GM19468 (cell line): ENCODE measurements around the gene RNF224.

Experiments
- ATAC-seq: cut with Tn5 transposase; IDR thresholded peaks from one replicate; pipeline ENCODE4 v1.9.1; 2021; ENCODE audit warnings: mild to moderate bottlenecking, moderate library complexity, moderate number of reproducible peaks; ENCODE audit not compliant: unreplicated experiment; ENCODE audit errors: extremely low read depth

The RNF224 gene

GRCh38 chr9:137225699-137226331, 1.5 kb upstream of the RNF224 start:
- no peak for ATAC-seq

- no peak for ATAC-seq
Measured at GRCh38 chr9:137226338-137227053, 806 bp upstream of the RNF224 start.

DNA sequence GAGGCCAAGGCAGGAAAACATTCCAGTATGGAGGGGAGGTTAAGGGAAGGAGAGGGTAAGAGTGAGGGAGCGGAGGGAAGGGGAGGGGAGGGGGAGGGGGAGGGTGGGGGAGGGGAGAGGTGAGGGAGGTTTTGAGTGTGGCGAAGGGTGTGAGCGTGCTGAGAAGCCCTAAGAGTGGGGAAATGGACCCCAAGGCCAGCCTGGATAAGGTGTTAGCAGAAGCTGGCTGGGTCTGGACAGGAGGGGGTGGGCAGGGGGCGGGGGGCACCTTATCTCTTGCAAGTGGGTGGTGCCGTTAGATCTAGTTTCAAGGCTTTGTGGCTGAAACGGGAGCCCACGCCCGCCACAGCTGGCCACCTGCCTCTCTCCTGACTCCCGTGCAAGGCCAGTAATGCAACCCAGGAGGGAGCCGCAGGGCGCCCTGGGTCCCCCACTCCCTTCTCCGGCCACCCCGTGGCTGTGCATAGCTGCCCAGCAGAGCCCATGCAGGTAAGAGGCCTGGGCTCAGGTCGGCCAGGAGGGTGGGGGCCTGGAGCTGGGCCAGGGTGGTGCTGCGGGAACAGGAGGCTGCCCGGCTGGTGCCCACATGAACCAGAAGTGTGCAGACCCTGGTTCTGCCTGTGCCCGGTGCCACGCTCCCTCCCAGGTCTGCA, 677 bp downstream of the RNF224 start:
- no peak for ATAC-seq

GRCh38 chr9:137228506-137228967, 1.2 kb downstream of the RNF224 start:
- ATAC-seq: no peak

- ATAC-seq: no peak
Measured at GRCh38 chr9:137228968-137229896, 1.9 kb downstream of the RNF224 start.

DNA sequence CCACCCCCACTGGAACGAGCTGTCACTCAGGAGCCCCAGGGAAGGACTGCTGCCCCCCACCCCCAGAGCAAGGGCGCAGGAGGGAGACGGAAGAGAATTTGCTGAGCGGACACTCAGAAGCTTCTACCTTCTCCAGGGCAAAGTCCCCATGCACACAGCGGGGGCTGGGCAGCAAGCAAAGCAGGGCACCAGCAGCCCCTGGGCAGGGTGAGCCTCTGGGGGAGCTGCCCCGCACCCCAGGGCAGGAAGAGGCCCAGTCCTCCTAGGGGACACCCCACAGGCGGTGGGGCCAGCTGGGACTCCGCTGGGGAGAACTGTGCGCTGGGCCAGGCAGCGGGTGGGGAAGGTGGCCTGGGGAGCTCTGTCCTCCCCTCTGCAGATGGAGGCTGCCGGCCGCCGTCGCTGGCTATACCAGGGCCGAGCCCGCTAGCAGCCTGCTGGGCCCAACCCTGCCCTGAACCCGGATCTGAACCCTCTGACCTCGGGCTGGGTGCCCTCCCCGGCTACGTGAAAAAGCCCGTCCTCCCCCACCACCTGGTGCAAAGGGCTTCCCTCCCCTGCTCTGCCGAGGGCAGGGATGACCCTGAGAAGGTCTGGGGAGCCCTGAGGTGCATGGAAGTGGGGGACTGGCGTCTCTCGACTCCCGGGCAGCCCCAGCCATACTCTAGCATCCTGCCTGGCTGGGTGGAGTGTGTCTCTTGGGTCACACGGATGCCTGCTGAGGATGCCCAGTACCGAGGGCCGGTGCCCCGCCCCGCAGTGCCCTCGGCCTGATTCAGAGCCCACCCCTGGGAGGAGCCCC, 2.8 kb downstream of the RNF224 start:
- ATAC-seq: no peak

- ATAC-seq: no peak
Measured at GRCh38 chr9:137230705-137231371, 3.5 kb downstream of the RNF224 start, which contains the start of gene SLC34A3. Gene SLC34A3 (plus strand): TSS chr9:137230901. CDS start chr9:137231703, 802 bp downstream.

GRCh38 chr9:137231372-137232039, 4.2 kb downstream of the RNF224 start:
- no peak for ATAC-seq

DNA sequence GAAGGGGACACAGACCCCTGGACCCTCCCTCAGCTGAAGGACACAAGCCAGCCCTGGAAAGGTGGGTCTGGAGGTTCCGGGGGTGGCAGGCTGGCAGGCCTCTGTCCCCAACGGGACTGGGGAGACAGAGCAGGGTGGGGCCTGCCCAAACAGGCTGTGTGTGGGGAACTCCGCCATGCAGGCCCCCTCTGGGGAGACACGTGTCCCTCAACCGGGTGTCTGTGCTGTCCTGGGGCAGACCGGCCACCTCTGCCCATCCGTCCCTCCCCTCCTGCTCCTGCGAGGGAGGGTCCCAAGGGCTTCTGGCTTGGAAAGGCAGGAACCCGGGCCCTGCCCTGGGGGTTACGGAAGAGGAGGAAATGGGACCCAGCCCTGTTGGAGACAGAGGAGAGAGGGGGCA, 4.8 kb downstream of the RNF224 start:
- no peak for ATAC-seq

DNA sequence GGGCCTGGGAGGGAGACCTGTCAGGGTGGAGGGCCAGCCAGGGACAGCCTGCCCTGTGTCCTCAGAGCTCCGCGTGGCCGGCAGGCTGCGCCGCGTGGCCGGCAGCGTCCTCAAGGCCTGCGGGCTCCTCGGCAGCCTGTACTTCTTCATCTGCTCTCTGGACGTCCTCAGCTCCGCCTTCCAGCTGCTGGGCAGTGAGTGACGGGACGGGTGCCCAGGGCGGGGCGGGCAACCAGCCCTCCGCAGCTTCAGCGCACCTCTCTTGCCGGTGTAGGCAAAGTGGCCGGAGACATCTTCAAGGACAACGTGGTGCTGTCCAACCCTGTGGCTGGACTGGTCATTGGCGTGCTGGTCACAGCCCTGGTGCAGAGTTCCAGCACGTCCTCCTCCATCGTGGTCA, 5.2 kb downstream of the RNF224 start:
- no peak for ATAC-seq

GRCh38 chr9:137233143-137233980, 6.1 kb downstream of the RNF224 start:
- no peak for ATAC-seq

DNA sequence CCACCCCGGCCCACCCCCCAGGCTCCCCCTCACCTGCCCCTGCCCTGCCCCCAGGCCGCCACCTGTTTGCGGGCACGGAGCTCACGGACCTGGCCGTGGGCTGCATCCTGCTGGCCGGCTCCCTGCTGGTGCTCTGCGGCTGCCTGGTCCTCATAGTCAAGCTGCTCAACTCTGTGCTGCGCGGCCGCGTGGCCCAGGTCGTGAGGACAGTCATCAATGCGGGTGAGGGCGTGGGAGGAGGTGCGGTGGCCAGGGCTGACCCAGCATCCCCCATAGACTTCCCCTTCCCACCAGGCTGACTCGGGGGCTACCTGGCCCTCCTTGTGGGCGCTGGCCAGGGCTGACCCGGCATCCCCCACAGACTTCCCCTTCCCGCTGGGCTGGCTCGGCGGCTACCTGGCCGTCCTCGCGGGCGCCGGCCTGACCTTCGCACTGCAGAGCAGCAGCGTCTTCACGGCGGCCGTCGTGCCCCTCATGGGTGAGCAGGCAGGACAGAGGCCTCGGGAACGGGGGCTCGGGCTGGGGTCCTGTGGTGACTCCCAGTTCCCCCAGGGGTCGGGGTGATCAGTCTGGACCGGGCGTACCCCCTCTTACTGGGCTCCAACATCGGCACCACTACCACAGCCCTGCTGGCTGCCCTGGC, 6.9 kb downstream of the RNF224 start:
- no peak for ATAC-seq

DNA sequence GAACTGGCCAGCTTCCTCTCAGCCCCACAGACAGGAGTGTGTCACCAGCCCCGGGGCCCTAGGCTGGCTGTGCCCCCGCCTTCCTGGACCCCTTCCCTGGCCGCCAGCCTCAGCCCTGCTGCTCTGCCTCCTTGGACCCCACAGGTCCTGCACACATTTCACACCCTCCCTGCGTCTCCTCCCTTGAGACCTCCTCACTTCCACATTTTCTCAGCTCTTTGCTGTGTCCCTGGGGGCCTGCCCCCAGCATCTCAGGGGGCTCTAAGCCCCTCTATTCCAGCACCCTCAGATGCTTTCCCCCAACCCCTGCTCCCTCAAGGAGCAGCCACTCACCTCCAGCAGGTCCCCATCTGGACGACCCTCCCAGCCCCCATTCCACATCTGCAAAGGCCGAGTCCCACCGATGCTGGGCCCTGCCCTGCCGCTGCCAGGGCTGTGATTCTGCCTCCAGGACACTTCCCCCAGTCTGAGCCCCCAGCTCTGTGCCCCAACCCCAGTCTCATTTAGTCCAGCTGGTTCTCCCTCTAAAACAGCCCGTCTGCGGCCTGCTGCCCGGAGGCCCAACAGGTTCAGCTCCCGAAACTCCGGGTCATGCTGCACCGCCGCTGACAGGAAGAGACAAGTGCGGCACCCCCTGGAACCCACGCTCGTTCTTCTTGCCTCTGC, 7.6 kb downstream of the RNF224 start:
- ATAC-seq: no peak

DNA sequence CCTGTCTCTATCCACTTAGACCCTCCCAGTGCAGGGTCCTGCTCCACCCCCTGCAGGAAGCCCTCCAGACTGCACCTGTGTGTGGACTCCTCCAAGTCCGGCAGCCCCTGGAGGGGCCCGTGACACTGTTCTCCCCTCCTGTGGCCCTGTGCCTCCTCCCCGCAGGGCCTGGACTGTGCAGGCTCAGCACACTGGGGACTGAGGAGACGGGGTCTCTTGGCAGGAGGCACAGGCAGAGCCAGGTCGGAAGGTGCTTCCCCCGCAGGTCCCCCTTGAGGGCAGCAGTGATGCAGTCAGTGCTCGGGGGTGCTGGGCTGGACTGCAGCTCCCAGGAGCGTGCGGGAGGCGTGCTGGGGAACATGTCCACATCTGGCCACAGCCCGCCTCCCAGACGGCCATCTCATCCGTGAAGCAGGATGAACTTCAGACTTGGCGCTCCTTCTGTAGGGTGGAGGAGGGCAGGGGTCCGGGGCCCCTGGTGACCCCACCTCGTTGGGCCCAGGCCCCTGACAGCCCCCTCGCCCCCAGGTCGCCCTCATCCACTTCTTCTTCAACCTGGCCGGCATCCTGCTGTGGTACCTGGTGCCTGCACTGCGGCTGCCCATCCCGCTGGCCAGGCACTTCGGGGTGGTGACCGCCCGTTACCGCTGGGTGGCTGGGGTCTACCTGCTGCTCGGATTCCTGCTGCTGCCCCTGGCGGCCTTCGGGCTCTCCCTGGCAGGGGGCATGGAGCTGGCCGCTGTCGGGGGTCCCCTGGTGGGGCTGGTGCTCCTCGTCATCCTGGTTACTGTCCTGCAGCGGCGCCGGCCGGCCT, 8.3 kb downstream of the RNF224 start:
- ATAC-seq: no peak

GRCh38 chr9:137236238-137236935, 9.1 kb downstream of the RNF224 start:
- ATAC-seq: no peak
